Measurements from ENCODE around the gene EVX2. TPM values are rescaled to one million over a fixed set of nuclear protein-coding genes. Genes with fewer than 3 reads are reported as not detected.
A peak's percentile ranks its signal among the peaks of the same experiment; 100 is the strongest.

EVX2 gene
- total and polyA plus RNA-seq, 2 donors (not counting 1 experiment from before 2014, with no cell fraction given) = not detected

DNA sequence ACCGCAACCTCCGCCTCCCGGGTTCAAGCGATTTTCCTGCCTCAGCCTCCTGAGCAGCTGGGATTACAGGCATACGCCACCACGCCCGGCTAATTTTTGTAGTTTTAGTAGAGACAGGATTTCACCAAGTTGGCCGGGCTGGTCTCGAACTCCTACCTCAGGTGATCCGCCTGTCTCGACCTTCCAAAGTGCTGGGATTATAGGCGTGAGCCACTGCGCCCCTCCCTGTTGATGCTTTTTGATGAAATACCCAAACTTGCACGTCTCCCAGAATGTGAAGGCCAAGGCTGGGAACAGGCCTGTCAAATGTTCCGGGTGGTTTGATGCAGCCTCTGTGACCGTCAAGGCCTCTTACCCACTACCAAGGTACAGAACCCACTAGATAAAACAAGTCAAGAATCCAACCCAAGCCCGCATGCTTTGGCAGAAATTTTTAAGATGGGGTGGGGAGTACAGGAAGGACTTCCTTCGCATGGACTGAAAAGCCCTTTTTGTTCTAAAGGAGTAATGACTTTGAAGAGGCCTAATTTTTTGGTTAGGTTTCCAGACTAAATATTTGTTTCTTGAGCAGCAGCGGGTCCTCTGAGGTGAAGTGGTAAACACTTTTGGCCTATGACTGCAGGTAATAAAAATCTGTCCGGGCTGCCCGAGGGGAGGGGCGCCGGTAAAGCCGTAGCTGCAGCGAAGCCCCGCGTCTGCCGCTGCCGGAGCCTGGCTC lies 3.7 kb upstream of the EVX2 start:
- no peaks in the 10 kb centered on the region for H4K20me1 ChIP-seq (ENCODE audit: control insufficient read depth, insufficient read depth, low read length, poor library complexity, severe bottlenecking)
- ChIA-PET CTCF (interaction anchor here (1.5 kb wide), 1 partner anchor 39 kb away, joined by 4 read pairs; no protein-coding TSS in a partner anchor), POLR2A (no interaction called here)
- H3K9ac ChIP-seq (ENCODE audit: low read length) = no peak overlapping the region
- peaks cover 0 to 97% (median 85%) of the 10 kb centered on the region in 4 experiments for H3K27me3 ChIP-seq (replicated peaks in 1 of 4; ENCODE audit: control extremely low read depth in 1 of 4, control insufficient read depth in 3 of 4, insufficient read depth in 4 of 4, low read length in 3 of 4)
- H3K4me3 ChIP-seq (ENCODE audit: control extremely low read depth in 1 of 5, extremely low read depth in 1 of 5, insufficient read depth in 1 of 5, low read depth in 2 of 5, low read length in 4 of 5) = no peak overlapping the region
- no peak for ATAC-seq (ENCODE audit: low read depth)
- peaks cover 10 to 14% of the 10 kb centered on the region in 2 donors for H3K4me1 ChIP-seq (ENCODE audit: control insufficient read depth in 2 of 2, insufficient read depth in 2 of 2, low read length in 2 of 2)
- no peak for TF ChIP-seq CTCF (IDR thresholded peaks at IDR 0.05)
- peak; percentile 53 for TF ChIP-seq EZH2 (IDR thresholded peaks at IDR 0.05; ENCODE audit: borderline replicate concordance, insufficient read depth, low read depth, low read length, poor library complexity, severe bottlenecking)
- intact Hi-C loops (cut with micrococcal nuclease) = no loop called here
- no peaks in the 10 kb centered on the region for H3K79me2 ChIP-seq (ENCODE audit: control insufficient read depth, insufficient read depth, low read length)
- Mint-ChIP-seq H3K9me3 (ENCODE audit: insufficient read depth) (peaks cover 3% of the 10 kb centered on the region), H3K4me3 (no peak overlapping the region), H3K27me3 (peaks cover 86% of the 10 kb centered on the region), H3K4me1 (peaks cover 10% of the 10 kb centered on the region), H3K27ac (no peak overlapping the region)
- no peak overlapping the region for H2AFZ ChIP-seq (ENCODE audit: insufficient read depth, low read depth, low read length, poor library complexity, severe bottlenecking)
- DNase-seq = no peak
- peaks cover 1 to 73% (median 26%) of the 10 kb centered on the region in 3 donors for H3K9me3 ChIP-seq (ENCODE audit: control extremely low read depth in 1 of 3, control insufficient read depth in 2 of 3, insufficient read depth in 1 of 3, low read length in 2 of 3)
- H3K4me2 ChIP-seq (replicated peaks; ENCODE audit: low read depth, low read length, poor library complexity, severe bottlenecking) = no peak overlapping the region
- WGBS (ENCODE audit: insufficient coverage) = 27% methylated on average over 25 of the region's 29 CpGs
- H3K27ac ChIP-seq (ENCODE audit: low read length in 2 of 2) = no peak overlapping the region
- H3K36me3 ChIP-seq (replicated peaks in 1 of 2; ENCODE audit: control extremely low read depth in 1 of 2, control insufficient read depth in 1 of 2, extremely low read depth in 1 of 2, insufficient read depth in 2 of 2, low read length in 1 of 2) = no peaks in the 10 kb centered on the region
